GM12878 (cell line): ENCODE measurements around the gene SYN1. TPM values are rescaled to one million over a fixed set of nuclear protein-coding genes. Genes with fewer than 3 reads are reported as not detected.

Experiments used
- BACH1 ChIP-seq: fragments of 450-650 bp; IDR thresholded peaks from 2 replicates; pipeline ENCODE4 v1.6.1; 2017; ENCODE audit warnings: mild to moderate bottlenecking, borderline replicate concordance
- BCL11A ChIP-seq: IDR thresholded peaks from 2 replicates; pipeline ENCODE4 v1.6.1; 2011; ENCODE audit warnings: low read depth, low read length
- EGR1 ChIP-seq, 2 experiments: IDR thresholded peaks; 1 replicate in 1 of 2; 2 replicates in 1 of 2; pipeline ENCODE4 v1.6.1; 2011 to 2012; ENCODE audit warnings: low read depth in 2 of 2, low read length in 2 of 2, borderline replicate concordance in 1 of 2, mild to moderate bottlenecking in 1 of 2, moderate library complexity in 1 of 2
- EZH2 ChIP-seq: IDR thresholded peaks from 2 replicates; pipeline ENCODE4 v1.6.1; 2012; ENCODE audit warnings: low read depth, mild to moderate bottlenecking, control low read depth, inconsistent platforms, low read length, borderline replicate concordance; ENCODE audit not compliant: control insufficient read depth
- GATAD2B ChIP-seq: fragments of 450-650 bp; conservative IDR thresholded peaks from 2 replicates; pipeline ENCODE4 v1.6.1; 2017; ENCODE audit warnings: low read depth, mild to moderate bottlenecking, moderate library complexity
- MEF2A ChIP-seq: IDR thresholded peaks from 2 replicates; pipeline ENCODE4 v1.6.1; 2011; ENCODE audit warnings: low read depth, mild to moderate bottlenecking, low read length, moderate library complexity; ENCODE audit not compliant: insufficient read depth
- MEF2B ChIP-seq: fragments of 450-650 bp; IDR thresholded peaks from 2 replicates; pipeline ENCODE4 v1.6.1; 2018; ENCODE audit warnings: mild to moderate bottlenecking, moderate library complexity; ENCODE audit not compliant: partially characterized antibody, poor library complexity, severe bottlenecking
- NFXL1 ChIP-seq: fragments of 450-650 bp; IDR thresholded peaks from 2 replicates; pipeline ENCODE4 v1.6.1; 2017; ENCODE audit warnings: antibody characterized with exemption, mild to moderate bottlenecking, borderline replicate concordance
- NFYB ChIP-seq: IDR thresholded peaks from 2 replicates; pipeline ENCODE4 v1.6.1; 2011; ENCODE audit warnings: low read depth, mild to moderate bottlenecking, low read length, improper control_type of control experiment, moderate library complexity; ENCODE audit not compliant: insufficient read depth
- POLR2AphosphoS5 ChIP-seq: IDR thresholded peaks from 2 replicates; pipeline ENCODE4 v1.6.1; 2011; ENCODE audit warnings: mild to moderate bottlenecking, low read length, inconsistent platforms
- RUNX3 ChIP-seq: IDR thresholded peaks from 2 replicates; pipeline ENCODE4 v1.6.1; 2012; ENCODE audit warnings: low read length, inconsistent platforms
- ZNF384 ChIP-seq: IDR thresholded peaks from 2 replicates; pipeline ENCODE4 v1.6.1; 2012; ENCODE audit warnings: low read depth, mild to moderate bottlenecking, low read length, improper control_type of control experiment, borderline replicate concordance
- polyA plus RNA-seq, 11 experiments: library from polyadenylated mRNA; depleted of rRNA in 4 of 11; unstranded in 6 of 11; stranded (reverse) in 5 of 11; fragments of >200 nt; fragmentation: Nextera tagmentation in 4 of 11; fragmentation: Illumina TruSeq in 1 of 11; extraction: Ambion mirVana in 4 of 11; extraction: Trizol in 1 of 11; gene quantifications; 1 replicate in 1 of 11; 2 replicates in 10 of 11; pipeline versions ENCODE4 v1.2.1 to v1.2.3, GENCODE V29; 2011 to 2016; ENCODE audit warnings: inconsistent platforms in 2 of 11, missing spikeins in 2 of 11, low read depth in 1 of 11
- total RNA-seq, 4 experiments: library from RNA; depleted of rRNA in 3 of 4; stranded (reverse); fragments of >200 nt in 3 of 4; fragmentation: Illumina TruSeq in 1 of 4; extraction: Trizol in 1 of 4; gene quantifications; 2 replicates each; pipeline versions ENCODE4 v1.2.1 to v1.2.3, GENCODE V29; 2013 to 2021
- TF ChIP-seq, protein P1 (sequence below): fragments of 450-650 bp; IDR thresholded peaks from 2 replicates; pipeline ENCODE4 v1.6.1; 2016; ENCODE audit warnings: mild to moderate bottlenecking, moderate library complexity, borderline replicate concordance
- TF ChIP-seq, protein P2 (sequence below): fragments of 150-350 bp; IDR thresholded peaks from 2 replicates; pipeline ENCODE4 v1.6.1; 2014; ENCODE audit warnings: mild to moderate bottlenecking, low read depth, low read length
- TF ChIP-seq, protein P3 (sequence below): fragments of 450-650 bp; IDR thresholded peaks from 2 replicates; pipeline ENCODE4 v1.6.1; 2017; ENCODE audit warnings: borderline replicate concordance
- TF ChIP-seq, protein P4 (sequence below): IDR thresholded peaks from 2 replicates; pipeline ENCODE4 v1.6.1; 2012; ENCODE audit warnings: low read length, inconsistent platforms
- TF ChIP-seq, protein P5 (sequence below): fragments of 450-650 bp; IDR thresholded peaks from 2 replicates; pipeline ENCODE4 v1.6.1; 2017; ENCODE audit warnings: mild to moderate bottlenecking

The SYN1 gene
- total and polyA plus RNA-seq, 10 of the 15 experiments (the other 5 are each of a cell fraction or from before 2014, with no cell fraction given), result 0.09 to 0.57 (median 0.16) TPM; not detected in 3

GRCh38 chrX:47581731-47582647 lies 37.7 kb downstream of the SYN1 start, which contains the start of gene TIMP1 (continued):
- TF ChIP-seq, protein P1, sequence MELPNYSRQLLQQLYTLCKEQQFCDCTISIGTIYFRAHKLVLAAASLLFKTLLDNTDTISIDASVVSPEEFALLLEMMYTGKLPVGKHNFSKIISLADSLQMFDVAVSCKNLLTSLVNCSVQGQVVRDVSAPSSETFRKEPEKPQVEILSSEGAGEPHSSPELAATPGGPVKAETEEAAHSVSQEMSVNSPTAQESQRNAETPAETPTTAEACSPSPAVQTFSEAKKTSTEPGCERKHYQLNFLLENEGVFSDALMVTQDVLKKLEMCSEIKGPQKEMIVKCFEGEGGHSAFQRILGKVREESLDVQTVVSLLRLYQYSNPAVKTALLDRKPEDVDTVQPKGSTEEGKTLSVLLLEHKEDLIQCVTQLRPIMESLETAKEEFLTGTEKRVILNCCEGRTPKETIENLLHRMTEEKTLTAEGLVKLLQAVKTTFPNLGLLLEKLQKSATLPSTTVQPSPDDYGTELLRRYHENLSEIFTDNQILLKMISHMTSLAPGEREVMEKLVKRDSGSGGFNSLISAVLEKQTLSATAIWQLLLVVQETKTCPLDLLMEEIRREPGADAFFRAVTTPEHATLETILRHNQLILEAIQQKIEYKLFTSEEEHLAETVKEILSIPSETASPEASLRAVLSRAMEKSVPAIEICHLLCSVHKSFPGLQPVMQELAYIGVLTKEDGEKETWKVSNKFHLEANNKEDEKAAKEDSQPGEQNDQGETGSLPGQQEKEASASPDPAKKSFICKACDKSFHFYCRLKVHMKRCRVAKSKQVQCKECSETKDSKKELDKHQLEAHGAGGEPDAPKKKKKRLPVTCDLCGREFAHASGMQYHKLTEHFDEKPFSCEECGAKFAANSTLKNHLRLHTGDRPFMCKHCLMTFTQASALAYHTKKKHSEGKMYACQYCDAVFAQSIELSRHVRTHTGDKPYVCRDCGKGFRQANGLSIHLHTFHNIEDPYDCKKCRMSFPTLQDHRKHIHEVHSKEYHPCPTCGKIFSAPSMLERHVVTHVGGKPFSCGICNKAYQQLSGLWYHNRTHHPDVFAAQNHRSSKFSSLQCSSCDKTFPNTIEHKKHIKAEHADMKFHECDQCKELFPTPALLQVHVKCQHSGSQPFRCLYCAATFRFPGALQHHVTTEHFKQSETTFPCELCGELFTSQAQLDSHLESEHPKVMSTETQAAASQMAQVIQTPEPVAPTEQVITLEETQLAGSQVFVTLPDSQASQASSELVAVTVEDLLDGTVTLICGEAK, result no peak
- TF ChIP-seq, protein P2, sequence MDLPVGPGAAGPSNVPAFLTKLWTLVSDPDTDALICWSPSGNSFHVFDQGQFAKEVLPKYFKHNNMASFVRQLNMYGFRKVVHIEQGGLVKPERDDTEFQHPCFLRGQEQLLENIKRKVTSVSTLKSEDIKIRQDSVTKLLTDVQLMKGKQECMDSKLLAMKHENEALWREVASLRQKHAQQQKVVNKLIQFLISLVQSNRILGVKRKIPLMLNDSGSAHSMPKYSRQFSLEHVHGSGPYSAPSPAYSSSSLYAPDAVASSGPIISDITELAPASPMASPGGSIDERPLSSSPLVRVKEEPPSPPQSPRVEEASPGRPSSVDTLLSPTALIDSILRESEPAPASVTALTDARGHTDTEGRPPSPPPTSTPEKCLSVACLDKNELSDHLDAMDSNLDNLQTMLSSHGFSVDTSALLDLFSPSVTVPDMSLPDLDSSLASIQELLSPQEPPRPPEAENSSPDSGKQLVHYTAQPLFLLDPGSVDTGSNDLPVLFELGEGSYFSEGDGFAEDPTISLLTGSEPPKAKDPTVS, result no peak
- no peak for TF ChIP-seq MEF2B
- TF ChIP-seq EGR1 (IDR thresholded peaks at IDR 0.05; ENCODE audit: borderline replicate concordance in 1 of 2, low read depth in 2 of 2, low read length in 2 of 2), result peak in 1 of 2 experiments; percentile 86; a peak in 2 of 3 replicates
- no peak for TF ChIP-seq NFXL1
- peak; percentile 90 for TF ChIP-seq RUNX3
- no peak for TF ChIP-seq EZH2
- TF ChIP-seq, protein P3, sequence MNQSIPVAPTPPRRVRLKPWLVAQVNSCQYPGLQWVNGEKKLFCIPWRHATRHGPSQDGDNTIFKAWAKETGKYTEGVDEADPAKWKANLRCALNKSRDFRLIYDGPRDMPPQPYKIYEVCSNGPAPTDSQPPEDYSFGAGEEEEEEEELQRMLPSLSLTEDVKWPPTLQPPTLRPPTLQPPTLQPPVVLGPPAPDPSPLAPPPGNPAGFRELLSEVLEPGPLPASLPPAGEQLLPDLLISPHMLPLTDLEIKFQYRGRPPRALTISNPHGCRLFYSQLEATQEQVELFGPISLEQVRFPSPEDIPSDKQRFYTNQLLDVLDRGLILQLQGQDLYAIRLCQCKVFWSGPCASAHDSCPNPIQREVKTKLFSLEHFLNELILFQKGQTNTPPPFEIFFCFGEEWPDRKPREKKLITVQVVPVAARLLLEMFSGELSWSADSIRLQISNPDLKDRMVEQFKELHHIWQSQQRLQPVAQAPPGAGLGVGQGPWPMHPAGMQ, result no peak
- no peak for TF ChIP-seq ZNF384
- TF ChIP-seq MEF2A, result no peak
- peak; percentile 73; the same call in 1 of the 2 replicates for TF ChIP-seq GATAD2B
- TF ChIP-seq NFYB, result no peak
- 0 out of 2 replicates have a peak, but pooled peaks have one; percentile 31 for TF ChIP-seq BACH1
- TF ChIP-seq, protein P4, sequence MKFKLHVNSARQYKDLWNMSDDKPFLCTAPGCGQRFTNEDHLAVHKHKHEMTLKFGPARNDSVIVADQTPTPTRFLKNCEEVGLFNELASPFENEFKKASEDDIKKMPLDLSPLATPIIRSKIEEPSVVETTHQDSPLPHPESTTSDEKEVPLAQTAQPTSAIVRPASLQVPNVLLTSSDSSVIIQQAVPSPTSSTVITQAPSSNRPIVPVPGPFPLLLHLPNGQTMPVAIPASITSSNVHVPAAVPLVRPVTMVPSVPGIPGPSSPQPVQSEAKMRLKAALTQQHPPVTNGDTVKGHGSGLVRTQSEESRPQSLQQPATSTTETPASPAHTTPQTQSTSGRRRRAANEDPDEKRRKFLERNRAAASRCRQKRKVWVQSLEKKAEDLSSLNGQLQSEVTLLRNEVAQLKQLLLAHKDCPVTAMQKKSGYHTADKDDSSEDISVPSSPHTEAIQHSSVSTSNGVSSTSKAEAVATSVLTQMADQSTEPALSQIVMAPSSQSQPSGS, result no peak
- TF ChIP-seq BCL11A, result no peak
- TF ChIP-seq, protein P5, sequence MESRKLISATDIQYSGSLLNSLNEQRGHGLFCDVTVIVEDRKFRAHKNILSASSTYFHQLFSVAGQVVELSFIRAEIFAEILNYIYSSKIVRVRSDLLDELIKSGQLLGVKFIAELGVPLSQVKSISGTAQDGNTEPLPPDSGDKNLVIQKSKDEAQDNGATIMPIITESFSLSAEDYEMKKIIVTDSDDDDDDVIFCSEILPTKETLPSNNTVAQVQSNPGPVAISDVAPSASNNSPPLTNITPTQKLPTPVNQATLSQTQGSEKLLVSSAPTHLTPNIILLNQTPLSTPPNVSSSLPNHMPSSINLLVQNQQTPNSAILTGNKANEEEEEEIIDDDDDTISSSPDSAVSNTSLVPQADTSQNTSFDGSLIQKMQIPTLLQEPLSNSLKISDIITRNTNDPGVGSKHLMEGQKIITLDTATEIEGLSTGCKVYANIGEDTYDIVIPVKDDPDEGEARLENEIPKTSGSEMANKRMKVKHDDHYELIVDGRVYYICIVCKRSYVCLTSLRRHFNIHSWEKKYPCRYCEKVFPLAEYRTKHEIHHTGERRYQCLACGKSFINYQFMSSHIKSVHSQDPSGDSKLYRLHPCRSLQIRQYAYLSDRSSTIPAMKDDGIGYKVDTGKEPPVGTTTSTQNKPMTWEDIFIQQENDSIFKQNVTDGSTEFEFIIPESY, result no peak
- peak; percentile 61 for TF ChIP-seq POLR2AphosphoS5
